GM21717 (cell line): Measurements from ENCODE around the gene MYO1E.
"Not testable (repeated sequence)": the region's sequence is repeated elsewhere in the genome, so short reads cannot be mapped to it uniquely, and the experiment has no call there.

Experiments used
- ATAC-seq: cut with Tn5 transposase; IDR thresholded peaks from one replicate; pipeline ENCODE4 v1.9.1; 2021; ENCODE audit warnings: mild to moderate bottlenecking, moderate library complexity; ENCODE audit not compliant: unreplicated experiment

The MYO1E gene

DNA sequence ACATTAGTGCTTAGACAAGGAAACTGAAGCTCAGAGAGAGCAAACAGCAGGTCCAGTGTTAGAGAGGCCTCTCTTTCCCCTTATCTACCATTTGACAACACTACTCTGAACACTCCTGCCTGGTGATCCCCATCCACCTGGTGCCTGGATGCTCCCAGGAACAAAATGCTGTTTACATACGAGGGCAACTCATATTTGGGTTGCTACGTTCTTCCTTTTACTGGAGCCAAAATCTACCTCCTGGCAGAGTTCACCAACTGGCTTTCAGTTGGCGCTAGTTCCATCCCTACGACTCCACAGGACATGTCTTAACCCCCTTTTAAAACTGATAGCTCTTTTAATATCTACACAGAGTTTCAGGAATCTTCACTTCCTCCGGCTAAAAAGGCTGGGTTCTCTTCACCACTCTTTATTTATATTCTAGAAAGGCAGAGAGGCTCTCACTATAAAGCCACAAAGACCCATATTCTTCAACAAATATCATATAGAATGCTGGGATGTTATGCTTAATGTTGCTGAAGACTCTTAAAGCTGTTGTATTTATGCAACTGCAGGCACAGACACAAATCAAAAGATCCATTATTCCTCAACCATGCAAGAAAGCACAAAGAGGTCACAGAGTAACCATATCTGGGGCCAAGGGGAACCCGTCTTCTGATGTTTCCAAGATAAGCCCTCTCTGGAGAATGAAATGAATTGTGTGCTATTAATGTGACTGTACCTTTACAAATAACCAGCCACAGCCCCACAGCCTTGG lies 219.8 kb downstream of the MYO1E start:
- ATAC-seq: no peak

DNA sequence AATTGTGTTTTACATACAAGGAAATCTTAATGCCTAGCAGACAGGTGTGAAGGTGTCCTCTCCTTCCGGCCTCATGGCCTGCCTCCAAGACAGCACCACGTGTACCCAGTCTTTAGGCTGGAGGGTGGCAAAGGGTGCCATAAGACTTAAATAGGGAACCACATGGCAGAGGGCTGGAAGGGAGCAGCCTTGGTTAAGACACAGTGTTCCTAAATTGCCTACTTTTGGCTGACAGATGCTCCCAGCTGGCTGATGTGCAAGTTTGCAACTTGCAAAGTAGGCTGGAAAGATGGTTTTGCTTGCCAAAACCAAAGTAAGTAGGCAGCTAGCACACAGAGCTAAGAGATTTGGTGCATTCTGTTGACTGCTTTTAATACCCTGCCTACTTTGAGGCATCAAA lies 222.5 kb downstream of the MYO1E start:
- ATAC-seq: no peak

DNA sequence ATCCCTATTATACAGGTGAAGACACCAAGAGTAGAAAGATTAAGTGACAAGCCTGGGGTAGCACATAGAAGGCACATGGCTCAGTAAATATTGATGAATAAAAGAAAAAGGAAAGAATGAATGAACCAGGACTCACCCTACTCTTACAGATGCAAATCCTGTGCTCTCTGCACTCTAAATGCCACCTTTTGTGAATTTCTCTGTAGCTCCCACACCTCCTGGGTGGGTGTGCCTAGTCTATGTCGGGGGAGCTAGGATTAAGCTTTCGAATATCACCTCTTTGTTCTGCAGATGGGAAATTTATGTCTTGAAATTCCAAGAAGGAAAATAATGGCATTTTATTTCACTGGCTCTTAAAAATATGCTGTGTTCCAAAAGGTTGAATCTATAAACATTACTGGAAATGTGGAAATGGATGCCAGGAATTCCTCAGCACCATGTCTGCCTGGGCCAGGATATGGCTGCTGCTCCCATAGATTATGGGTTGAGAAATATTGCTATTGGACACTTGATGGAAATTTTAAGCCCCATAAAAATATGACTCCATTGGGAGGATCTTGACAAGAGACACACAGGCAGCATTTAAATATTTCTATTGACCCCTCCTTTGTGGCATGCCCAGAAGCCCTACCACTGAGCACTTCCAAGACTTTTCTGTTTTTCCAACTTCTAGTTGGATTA lies 224.4 kb downstream of the MYO1E start:
- no peak for ATAC-seq

DNA sequence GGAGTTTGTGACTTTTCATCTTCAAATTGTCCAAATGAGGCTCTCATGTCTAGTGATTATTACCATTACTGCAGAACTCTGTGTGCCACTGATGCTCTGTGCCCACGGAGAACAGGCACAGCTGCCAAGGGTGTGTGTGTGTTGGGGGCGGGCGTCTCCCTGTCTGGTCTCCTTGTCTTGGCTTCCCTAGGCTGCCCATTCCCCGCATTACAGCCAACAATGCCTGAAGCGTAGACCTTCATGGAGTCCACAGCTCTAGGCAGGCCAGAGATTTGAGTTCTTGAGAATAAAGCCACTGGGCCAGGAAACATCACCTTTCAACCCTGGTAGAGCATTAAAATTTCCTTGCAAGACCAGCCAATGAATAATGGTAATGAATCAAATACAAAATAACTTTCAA lies 225.0 kb downstream of the MYO1E start:
- ATAC-seq: no peak

DNA sequence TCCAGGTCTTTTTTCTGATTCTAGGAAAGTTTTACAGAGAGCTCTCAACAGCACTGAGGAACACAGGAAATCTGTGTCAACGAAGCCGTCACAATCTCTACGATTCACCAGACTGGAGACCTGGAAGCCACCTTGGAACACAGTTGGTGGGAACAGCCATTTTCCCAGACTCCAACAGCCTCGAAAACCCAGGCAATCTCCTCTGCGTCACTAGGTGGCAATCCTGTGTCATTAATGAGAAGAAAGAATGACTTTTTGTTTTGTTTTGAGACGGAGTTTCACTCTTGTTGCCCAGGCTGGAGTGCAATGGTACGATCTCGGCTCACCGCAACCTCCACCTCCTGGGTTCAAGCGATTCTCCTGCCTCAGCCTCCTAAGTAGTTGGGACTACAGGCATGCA lies 228.1 kb downstream of the MYO1E start:
- not testable (repeated sequence) for ATAC-seq

DNA sequence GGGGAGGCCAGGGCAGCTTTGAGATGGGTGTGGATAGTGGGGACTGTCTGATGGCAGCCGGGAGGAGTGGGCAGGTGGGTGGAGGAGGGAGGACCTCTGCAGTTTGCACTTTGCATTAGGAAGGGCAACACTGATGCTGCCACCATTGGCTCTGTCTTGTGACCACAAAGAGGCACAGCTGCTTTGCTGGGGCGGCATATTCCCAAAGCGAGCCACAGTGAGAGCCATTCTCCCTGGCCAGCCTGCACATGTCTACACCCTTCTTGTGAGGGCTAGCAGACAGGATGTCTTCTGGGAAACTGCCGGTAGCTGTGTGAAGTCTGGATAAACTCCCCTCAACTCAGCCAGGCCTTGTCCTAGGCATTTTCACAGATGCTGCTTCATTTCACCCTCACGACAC lies 229.4 kb downstream of the MYO1E start:
- ATAC-seq: no peak

DNA sequence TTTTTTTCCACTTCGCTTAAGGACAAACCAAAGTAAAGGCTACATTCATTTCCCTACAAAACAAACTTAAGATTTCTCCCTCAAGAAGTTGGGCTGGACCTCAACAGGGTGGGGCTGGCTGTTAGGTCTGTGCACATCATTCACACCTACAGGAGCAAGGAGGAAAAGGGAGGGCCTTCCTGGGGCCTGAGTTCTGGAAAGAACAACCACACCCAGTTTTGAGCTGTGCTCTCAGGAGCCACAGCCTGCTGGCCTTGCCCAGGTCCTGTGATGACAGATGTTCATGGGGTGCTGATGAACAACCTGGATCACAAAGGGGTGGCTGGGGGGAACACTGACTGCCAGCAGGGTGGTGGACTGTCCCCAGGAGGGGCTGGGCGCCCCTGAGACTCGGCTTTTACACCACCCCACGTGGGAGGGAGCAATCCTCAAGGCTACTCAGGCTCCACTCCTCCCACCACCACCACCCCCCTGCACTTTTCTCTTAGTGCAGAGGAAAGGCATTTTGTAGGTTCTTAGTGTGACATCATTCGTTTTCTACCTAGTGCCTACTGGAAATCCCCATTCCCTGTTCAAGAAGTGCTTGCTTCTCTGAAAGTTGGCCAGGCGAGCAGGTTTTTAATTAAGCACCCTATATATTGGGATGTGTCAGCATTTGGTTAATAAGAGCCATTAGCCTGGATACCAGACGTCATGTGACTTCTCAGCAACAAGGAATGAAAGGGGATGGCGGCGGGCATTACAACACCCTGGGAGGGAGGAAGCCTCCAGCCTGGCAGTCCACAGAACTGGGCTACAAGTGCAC lies 232.0 kb downstream of the MYO1E start:
- ATAC-seq: no peak

DNA sequence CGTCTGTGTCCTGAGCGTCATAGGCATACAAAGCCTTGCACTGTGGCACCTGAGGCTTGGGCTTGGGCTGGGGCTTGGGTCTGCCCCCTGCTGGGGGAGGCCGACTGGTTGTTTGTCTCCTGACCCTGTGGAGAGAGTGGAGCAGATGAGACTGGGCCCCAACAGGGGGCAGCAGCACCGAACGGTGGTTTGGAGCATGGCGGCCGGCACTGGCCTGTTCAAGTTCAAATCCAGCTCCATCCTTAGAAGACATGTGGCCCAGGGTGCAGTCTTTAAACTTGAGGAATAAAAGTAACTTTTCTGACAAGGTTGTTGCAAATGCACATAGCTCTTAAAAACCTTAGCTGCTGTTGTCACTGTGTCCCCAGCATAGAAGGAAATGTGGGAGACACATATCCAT lies 234.4 kb downstream of the MYO1E start:
- ATAC-seq: no peak

DNA sequence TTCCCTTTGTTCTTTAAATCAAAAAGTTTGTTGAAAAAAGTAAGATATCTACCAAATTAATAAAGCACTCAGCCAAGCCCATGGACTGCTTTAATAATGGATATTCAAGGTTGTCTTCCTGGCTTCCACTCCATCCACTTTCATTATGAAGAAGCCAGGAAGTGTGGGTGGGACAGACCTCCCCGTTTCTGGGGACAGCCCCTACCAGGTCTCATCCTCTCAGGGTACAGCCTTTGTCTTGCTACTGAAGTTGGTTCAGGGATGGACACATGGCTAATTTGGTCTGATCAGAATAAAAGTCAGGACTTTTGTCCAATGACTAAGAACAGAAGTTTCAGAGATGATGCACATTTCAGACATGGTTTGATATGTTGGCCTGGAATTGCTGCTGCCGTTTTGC lies 235.1 kb downstream of the MYO1E start:
- ATAC-seq: no peak

DNA sequence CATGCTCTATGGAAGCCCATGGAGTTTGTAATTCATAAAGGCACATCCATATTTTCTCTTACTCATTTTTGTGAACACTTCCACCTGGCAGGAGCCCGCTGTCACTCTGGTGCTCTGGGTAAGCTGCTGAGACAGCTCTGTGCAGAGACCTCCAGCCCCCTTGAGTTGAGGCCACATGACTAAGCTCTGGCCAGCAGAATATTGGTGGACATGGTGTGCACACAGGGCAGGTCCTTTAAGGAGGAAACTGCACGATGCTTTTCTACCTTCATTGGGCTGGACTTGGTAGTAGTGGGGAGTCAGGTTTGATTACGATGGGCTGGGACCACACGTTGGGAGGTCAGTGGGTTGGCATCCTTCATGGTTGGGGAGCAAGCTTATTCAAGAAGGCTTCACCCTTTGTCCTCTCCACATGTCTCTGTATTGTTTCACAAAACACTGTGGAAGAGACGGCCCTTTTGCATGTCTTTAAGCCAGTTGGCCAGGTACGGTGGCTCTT lies 238.7 kb downstream of the MYO1E start:
- ATAC-seq: no peak

DNA sequence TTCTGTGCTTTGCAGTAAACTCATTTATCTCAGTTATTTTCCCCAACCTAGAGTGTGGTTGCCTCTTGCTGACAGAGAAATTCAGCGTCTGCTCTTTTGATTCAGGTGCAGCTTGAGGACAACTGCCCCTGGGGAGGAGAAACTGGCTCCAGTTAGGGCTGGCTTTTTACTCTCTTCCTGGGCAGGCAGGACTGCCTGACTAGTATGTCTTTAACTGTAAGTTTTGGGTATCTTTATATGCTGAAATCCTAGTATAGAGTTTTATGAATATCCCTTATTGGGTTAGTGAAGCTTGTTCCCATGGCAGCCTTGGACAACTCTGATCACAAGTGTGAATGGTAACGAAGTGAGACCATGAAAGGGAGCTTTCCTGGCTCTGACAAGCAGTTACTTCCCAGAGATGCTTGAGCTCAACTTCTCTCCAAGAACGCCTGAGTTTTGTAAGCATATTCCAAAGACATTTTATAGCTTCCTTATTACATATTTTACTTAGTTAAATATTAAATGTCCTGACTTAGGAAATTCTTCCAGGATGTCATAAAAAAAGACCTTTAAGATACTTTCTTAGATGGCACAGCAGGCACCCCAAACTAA lies 240.6 kb downstream of the MYO1E start:
- ATAC-seq: no peak

DNA sequence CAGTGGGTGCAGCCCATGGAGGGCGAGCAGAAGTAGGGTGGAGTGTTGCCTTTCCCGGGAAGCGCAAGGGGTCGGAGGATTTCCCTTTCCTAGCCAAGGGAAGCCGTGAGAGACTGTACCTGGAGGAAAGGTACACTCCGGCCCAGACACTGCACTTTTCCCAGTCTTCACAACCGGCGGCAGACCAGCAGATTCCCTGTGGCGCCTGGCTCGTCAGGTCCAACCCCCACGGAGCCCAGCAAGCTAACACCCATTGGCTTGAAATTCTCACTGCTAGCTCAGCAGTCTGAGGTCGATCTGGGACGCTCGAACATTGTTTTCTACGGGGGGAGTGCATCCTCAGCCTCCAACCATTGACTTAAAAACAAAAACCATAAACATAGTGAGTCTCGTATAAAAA lies 241.2 kb downstream of the MYO1E start:
- no peak for ATAC-seq

DNA sequence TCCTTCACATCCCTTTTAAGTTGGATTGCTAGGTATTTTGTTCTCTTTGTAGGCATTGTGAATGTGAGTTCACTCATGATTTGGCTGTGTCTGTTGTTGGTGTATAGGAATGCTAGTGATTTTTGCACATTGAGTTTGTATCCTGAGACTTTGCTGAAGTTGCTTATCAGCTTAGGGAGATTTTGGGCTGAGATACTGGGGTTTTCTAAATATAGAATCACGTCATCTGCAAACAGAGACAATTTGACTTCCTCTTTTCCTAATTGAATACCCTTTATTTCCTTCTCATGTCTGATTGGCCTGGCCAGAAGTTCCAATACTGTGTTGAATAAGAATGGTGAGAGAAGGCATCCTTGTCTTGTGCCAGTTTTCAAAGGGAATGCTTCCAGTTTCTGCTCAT lies 245.4 kb downstream of the MYO1E start:
- ATAC-seq: not testable (repeated sequence)

DNA sequence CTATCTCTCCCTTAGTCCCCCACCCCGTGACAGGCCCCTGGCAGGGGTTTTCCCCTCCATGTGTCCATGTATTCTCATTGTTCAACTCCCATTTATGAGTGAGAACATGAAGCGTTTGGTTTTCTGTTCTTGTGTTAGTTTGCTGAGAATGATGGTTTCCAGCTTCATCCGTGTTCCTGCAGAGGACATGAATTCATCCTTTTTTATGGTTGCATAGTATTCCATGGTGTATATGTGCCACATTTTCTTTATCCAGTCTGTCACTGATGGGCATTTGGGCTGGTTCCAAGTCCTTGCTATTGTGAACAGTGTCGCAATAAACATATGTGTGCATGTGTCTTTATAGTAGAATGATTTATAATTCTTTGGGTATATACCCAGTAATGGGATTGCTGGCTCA lies 247.0 kb downstream of the MYO1E start:
- ATAC-seq: not testable (repeated sequence)

DNA sequence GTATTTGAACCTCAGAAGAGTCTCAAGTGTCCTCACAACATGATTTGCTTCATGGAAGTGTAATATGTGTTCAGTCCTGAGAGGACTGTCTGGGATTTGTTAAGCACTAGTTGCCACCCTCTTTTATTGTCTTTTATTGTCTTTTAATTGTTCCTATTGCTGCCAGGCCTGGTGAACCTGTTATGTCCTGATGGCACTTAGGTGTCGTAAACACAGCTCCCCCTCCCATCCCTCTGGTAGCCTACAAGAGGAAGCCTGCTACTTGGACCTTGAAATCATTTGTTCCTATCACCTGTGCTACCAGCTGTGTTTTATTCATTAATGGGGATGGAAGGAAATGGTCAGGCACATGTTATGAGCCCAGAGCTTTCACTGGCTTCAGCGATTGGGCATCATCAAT lies 248.4 kb downstream of the MYO1E start:
- ATAC-seq: no peak

DNA sequence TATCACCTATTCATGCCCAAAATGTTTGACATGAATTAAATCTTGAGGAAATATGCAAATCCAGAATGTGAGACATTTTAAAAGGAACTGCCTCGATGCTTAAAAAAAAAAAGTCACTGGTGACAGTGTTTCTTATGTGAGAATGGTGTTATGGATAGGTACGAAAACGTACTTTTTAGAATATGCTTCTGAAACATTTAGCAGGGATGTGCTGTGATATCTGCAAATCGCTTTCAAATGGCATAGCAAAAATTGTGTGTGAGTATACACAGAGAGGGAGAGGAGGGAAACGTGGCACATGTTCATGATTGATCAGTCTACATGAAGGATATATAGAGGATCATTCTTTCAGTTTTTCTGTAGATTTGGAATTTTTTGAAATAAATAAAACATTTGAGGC lies 251.7 kb downstream of the MYO1E start:
- no peak for ATAC-seq

DNA sequence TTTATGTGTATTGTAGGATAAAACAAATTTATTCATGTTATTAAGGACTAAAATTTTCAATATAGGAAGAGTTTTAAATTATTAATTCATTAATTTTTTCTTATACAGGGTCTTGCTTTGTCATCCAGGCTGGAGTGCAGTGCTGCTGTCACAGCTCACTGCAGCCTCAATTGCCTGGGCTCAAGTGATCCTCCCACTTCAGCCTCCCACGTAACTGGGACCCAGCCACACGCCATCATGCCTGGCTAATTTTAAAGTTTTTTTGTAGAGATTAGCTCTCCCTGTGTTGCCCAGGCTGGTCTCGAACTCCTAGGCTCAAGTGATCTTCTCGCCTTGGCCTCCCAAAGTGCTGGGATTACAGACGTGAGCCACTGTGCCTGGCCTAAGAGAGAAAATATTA lies 253.0 kb downstream of the MYO1E start:
- no peak for ATAC-seq

DNA sequence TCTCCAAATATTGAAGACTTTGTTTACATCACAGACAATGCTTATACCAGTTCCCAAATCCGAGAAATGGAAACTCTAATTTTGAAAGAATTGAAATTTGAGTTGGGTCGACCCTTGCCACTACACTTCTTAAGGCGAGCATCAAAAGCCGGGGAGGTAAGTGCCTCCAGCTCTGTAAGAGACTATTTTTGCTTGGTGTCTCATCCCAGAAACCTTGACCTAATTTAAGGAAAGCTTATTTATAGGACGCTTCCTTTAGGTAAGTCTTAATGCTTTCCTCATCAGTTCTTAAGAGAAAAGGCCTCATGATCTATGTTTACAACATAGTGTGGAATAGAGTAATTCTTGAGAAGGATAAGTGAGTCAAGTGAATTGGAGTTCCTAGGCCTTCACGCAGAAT lies 255.9 kb downstream of the MYO1E start:
- no peak for ATAC-seq

DNA sequence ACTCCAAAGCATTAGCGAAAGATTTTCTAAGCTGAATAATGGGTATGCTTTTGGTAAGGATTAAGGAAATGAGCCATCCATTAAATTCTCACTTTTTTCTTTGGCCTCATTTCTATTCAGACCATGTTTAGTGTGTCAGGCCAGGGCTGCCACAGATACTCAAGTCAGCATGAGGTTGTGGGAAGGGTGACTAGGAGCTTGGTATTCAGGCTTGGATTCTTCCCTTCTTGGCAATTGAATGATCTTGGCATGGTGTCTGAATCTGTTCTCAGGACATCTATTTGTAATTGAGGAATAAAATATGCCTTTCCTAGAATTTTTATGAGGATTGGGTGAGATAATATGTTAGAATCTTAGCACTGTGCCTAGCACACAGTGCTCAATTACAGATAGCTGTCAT lies 256.5 kb downstream of the MYO1E start:
- no peak for ATAC-seq

DNA sequence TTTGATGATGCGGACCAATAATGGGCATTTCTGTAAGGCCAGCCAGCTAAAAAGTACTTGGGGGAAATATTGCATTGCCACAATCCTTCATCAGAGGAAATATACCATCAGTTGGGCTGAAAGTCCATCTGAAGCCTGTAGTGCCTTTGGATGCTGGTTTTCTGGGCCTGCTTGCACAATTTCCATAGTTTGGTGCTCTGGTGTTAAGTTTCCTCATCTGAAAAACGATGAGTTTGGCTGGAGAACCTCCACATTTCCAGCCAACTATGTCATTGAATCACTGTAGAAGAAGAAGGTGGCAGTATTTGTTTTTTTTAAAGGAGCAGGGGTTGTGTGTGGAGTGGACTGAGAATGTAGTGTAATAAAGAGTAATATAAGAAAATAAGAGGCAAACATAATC lies 257.6 kb downstream of the MYO1E start:
- no peak for ATAC-seq

DNA sequence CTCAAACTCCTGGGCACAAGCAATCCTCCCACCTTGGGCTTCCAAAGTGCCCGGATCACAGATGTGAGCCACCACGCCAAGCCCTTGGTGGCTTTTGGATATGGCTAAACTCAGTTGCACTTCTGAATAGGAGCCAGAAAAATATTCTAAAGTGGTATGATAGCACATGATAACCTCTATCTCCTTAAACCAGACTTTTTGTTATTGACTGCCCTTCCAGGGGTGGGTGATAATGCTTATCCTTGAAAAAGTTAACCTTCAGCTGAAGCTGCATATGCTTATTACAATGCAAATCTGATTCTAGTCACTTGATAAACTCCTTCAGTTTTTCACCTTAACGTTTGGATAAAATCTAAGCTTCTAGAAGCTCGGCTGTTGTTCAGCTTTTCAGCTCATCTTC lies 261.4 kb downstream of the MYO1E start:
- no peak for ATAC-seq
